HG02571 (cell line): ENCODE measurements around the gene LPO.

Source experiments
- ATAC-seq: cut with Tn5 transposase; IDR thresholded peaks from one replicate; pipeline ENCODE4 v1.9.1; 2021; ENCODE audit warnings: mild to moderate bottlenecking, moderate library complexity; ENCODE audit not compliant: unreplicated experiment

Gene LPO

DNA sequence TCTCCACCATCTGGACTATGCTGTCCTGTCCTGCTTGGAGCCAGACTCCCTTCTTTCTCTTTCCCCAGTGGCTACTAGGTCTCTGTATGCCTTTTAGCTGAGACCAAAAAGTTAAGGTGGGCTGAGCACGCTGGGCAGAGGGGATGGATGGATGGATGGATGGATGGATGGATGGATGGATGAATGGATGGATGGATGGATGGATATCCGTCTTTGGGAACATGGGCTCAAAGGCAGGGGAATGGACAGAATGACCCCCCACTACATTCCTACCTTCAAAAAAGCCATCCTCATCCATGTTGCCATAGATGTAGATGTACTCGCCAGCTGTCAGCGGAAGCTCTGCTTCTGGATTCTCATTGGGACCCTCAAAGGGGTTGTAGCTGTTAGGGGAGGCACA, 77.4 kb downstream of the LPO start:
- ATAC-seq = no peak

DNA sequence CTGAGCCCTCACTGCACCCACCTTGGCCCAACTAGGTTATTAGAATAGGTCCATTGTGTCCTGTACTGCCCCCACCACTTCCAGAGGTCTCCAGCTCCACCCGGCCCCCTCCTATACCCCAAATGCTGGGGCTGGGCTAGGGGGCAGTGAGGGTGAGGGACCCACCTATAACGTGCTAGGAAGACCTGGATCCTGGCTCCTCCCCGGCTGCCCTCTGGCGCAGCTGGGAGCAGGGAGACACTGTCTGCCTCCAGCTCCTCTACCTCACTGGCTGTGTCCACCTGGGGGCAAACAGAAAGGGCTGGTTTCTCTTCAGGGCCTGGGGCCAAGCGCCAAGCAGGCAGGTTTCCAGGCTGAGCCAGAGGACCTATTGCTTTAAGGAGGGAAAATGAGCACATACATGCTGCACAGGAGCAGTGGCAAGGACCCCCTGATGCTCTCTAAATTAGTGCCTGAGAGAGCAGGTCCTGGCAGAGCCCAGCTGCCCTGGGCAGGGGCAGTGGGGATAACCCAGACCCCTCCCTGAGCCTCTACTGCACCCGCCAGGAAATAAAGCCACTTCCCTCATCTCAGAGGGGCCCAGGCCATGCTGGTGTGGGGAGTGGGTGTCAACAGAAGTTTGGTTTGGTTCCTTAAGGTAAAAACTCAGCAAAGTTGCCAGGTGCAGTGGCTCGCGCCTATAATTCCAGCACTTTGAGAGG, 78.0 kb downstream of the LPO start:
- no peak for ATAC-seq

DNA sequence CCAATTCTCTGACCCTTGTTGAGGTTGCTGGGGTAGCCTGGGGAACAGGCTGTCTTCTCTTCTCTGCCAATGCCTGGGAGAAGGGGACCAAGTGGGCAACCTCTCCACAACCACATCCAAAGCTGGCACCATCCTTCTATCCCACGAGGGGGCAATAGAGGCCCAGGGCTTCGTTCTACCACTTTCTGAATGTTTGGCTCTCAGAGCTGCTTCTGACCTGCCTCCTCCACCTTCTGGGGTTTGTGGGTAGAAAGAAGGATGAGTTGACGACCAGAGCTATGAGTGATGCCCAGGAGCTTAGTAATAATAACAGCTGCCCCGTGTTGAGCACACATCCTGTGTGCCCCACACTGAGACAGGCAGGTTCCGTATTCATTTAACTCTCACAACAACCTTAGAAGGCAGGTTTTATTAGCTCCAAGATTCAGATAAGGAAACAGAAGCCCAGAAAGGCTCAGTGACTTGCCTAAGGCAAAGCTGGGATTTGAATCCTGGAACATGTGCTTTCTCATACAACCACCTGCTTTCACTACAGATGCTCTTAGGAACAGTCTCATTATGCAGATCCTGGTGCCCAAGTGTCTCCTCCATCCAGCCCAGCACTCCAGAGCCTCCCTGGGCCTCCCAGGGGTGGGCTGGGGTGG, 79.2 kb downstream of the LPO start:
- no peak for ATAC-seq

GRCh38 chr17:58318065-58318481, 79.7 kb downstream of the LPO start:
- ATAC-seq = no peak
